NCI-H460 (cell line): ENCODE results near the gene GNPTG. TPM values are rescaled to one million over a fixed set of nuclear protein-coding genes. Genes with fewer than 3 reads are reported as not detected.
"Not testable (repeated sequence)": the region's sequence is repeated elsewhere in the genome, so short reads cannot be mapped to it uniquely, and the experiment has no call there.

Experiments
- DNase-seq: peaks from one replicate; pipeline ENCODE4 v3.0.0-alpha.2; 2016; ENCODE audit warnings: low read depth; ENCODE audit errors: extremely low read depth
- total RNA-seq: library from RNA; depleted of rRNA; stranded (reverse); fragments of >200 nt; shearing (Covaris generic); gene quantifications from 2 replicates; pipeline ENCODE4 v1.2.3, GENCODE V29; 2014

GNPTG gene
- total RNA-seq, 1 experiment from 2014 or later, result 32.2 TPM

DNA sequence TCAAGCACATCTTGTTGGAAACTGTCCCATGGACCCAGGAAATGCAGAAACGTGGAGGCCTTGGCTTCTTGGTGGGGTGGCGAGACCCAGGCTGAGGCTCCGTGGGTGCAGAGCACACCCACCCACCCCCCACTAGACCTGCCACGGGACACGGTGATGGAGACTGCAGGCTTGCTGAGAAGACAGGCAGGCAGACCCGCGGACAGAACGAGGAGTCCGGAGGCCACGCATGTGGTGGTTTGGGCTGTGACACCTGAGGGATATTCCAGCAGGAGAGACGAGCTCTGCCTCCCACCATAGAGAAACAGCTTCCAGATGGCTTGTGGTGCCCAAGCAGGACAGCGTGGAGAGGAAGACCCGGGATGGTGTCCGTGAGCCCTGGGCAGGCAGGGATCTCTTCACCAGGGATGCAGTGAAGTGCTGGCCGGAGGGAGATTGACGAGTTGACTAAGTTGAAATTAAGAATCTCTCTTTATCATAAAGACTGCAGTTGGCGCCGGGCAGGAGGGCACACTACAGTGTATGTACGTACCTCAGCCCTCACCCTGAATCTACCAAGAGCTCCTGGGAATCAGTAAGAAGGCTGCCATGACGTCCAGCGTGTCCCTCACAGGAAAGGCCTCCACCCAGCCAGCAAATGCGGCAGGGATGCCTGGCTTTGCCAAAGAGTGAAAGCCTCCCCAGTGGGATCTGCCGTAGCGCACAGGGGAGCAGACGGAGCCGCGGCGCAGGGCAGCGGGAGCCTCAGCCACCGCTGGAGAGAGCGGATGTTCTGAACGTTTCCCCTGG, 34.1 kb upstream of the GNPTG start:
- no peak for DNase-seq

GRCh38 chr16:1318268-1318545, 33.5 kb upstream of the GNPTG start:
- no peak for DNase-seq

DNA sequence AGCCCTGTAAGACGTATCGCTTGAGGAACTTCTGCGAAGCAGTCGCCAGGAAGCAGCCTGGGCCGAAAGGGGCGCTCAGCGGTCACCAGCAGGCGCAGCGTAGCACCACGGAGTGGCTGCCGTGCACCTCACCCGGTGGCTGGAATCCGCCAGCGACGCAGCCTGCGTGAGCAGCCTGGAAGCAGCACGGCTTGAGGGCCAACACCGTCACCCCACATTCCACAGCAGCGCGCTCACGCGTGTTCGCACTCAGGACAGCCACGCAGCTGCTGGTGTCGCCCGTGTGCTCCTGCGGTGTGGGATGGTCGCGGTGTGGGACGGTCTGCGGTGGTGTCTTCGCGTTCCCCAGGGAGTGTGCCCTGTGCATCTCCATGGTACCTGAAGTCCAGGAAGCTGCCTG, 32.7 kb upstream of the GNPTG start:
- no peak for DNase-seq

DNA sequence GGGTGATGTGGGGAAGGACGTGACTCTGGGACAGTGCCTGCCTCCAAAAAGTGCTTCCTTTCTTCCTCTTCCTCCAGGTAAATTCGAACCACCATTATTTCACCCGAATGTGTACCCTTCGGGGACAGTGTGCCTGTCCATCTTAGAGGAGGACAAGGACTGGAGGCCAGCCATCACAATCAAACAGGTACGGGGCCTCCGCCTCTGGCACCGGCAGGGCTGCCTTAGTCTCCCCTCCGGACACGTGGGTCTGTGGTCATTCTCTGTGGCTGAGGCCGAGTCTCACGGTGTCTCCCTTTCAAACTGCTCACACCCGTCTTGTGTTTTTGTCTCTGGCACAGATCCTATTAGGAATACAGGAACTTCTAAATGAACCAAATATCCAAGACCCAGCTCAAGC, 31.6 kb upstream of the GNPTG start:
- DNase-seq, result no peak

- no peak for DNase-seq
Measured at GRCh38 chr16:1320658-1321240, 31.0 kb upstream of the GNPTG start.

DNA sequence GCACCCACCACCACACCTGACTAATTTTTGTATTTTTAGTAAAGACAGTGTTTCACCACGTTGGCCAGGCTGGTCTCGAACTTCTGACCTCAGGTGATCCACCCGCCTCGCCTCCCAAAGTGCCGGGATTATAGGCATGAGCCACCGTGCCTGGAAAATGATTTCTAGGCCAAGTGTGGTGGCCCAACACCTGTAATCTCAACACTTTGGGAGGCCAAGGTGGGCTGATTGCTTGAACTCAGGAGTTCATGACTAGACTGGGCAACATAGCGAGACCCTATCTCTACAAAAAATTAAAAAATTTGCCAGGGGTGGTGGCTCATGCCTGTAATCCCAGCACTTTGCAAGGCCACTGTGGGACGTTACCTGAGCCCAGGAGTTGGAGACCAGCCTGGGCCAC, 29.3 kb upstream of the GNPTG start:
- DNase-seq, result no peak

GRCh38 chr16:1323296-1324239, 28.2 kb upstream of the GNPTG start:
- DNase-seq, result no peak

- no peak for DNase-seq
Measured at GRCh38 chr16:1324286-1324826, 27.4 kb upstream of the GNPTG start.

DNA sequence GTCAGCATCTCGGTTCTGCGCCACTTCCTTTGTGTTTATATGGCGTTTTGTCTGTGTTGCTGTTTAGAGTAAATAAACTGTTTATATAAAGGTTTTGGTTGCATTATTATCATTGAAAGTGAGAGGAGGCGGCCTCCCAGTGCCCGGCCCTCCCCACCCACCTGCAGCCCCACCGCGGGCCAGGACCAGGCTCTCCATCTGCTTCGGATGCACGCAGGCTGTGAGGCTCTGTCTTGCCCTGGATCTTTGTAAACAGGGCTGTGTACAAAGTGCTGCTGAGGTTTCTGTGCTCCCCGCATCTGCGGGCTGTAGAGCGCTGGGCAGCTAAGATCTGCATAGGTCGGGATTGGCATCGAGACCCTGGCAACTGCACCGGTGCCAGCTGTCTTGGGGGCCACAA, 26.5 kb upstream of the GNPTG start:
- DNase-seq, result no peak

DNA sequence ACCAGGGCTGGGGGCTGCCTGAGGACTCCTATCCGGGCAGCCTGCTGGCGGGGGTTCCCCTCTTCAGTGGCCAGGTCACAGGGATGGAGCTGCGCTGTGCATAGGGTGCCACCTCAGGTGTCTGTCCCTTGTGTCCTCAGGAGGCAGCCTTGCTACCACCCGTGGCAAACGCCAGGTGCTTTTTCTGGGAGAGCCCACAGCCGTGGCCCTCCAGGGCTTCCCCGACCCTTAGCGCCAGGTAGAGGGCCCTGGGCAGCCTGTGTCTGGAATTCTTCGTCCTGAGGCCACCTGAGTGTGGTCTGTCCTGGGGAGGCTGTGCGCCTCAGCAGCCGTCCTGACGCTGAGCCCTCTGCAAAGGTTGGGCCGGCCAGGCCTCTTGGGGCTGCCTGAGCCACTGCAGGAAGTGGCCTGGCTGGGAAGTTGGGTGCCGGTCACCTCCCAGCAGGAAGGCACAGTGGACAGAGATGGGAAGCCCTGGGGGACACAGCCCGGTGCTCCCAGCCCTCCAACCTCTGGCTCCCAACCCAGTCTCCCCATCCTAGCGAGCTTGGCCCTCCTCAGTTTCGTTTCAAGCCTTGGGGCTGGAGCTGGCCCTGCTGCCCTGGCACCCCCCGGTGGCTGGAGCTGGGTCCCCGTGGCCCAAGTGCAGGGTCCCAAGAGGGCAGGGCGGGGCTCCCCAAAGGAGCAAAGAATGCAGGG, 25.9 kb upstream of the GNPTG start:
- no peak for DNase-seq

- no peak for DNase-seq
Measured at GRCh38 chr16:1326391-1326790, 25.3 kb upstream of the GNPTG start.

DNA sequence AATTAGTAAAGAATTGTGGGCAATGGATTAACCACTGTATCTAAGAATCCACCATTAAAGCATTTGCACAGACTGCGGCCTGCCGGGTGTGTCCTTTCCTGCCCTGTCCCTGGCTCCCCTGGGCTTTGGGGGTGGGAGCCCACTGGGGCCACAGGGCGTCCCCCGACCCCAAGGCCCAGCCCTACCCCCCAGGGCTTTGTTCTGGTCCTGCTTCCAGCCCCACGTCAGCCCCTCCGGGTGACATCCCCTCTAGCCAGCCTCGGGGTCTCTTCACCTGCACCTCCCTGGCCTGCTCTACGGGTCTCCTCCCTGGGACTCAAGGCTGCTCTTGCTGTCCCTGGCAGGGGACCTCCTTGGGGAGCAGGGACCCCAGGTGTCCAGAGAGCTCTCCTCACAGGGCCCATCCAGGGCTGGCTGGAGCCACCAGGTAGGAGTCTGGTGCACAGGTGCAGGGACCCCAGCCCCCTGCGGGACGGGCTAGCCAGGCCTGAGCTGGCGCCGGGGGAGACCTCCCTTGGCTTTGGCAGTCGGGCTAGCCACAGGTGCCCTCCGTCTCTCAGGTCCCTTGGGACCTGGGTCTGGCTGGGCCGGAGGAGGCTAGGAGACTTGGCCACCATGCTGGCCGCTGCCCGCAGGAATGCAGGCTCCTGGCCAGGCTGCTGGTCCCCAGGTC, 24.6 kb upstream of the GNPTG start:
- DNase-seq, result no peak

- no peak for DNase-seq
Measured at GRCh38 chr16:1327619-1327947, 24.1 kb upstream of the GNPTG start.

DNA sequence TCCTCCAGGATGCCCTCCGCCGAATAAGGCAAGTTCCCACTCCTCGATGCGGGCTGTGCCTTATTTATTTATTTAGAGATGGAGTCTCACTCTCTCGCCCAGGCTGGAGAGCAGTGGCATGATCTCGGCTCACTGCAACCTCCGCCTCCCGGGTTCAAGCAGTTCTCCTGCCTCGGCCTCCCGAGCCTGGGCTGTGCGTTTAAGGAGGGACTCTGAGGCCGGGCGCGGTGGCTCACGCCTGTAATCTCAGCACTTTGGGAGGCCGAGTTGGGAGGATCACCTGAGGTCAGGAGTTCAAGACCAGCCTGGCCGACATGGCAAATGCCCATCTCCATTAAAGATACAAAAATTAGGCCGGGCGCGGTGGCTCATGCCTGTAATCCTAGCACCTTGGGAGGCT, 23.6 kb upstream of the GNPTG start:
- not testable (repeated sequence) for DNase-seq

GRCh38 chr16:1328961-1329360, 22.8 kb upstream of the GNPTG start:
- DNase-seq, result not testable (repeated sequence)

DNA sequence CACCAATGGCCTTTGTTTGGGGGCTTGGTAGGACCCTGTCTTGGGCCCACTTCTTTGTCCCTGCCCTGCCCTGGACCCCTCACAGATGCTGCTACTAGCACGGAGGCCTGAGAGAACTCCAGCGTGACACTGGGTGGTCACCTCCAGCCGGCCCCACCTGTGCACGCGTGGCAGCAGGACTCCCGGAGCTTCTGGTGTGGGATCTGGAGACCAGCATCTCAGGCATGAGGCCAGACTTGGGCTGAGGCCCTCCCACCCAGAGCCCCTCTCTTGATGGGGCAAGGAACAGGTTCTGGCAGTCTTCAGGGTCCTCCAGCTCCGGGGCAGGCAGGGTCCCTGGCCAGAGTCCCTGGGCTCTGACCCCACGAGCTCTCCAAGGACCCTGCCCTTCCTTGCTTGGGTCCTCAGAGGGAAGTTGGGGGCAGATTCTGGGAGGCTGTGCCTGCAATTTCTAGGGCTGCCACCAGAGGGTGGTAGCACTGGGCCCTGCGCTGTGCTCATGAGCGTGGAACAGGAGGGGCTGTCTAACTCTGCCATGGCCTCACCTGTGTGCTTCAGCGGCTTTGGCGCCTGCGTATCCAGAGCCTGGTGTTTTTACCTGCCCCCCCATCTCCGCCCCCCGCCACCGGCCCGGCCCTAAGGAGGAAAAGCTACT, 21.3 kb upstream of the GNPTG start:
- no peak for DNase-seq

DNA sequence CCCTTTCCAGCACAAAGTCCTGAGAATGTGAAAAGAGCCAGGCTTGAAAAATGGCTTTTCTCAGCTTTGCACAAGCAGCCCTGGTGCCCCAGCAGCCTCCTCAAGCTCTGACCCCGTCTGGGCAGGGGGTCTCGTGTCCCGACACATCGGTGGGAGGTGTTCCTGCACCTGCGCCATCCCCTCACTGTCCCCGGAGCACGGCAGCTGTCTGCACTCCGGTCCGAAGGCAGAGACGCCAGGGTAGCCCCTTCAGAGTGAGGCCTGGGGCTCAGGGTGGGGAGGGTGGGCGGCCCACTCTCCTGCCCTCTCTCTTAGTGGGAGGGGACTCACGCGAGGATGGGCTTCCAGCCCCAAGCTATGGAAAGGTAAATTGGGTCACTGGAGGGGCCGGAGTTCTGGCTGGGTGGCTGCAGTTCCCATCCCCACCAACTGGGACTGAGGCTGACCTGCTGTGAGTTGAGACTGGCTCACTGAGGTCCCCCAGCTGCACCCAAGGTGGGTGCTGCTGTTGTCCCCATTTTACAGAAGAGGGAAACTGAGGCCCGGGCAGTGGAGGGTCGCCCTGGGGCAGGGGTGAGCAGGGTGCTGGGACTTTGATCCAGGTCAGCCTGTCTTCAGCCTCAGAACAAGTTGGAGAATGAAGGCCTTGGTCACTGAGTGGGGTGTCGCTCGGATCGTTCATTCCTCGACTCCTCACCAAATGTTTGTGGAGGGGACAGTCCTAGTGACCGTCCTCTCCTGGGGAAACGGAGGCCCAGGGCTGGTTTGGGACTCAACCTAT, 20.6 kb upstream of the GNPTG start:
- no peak for DNase-seq

DNA sequence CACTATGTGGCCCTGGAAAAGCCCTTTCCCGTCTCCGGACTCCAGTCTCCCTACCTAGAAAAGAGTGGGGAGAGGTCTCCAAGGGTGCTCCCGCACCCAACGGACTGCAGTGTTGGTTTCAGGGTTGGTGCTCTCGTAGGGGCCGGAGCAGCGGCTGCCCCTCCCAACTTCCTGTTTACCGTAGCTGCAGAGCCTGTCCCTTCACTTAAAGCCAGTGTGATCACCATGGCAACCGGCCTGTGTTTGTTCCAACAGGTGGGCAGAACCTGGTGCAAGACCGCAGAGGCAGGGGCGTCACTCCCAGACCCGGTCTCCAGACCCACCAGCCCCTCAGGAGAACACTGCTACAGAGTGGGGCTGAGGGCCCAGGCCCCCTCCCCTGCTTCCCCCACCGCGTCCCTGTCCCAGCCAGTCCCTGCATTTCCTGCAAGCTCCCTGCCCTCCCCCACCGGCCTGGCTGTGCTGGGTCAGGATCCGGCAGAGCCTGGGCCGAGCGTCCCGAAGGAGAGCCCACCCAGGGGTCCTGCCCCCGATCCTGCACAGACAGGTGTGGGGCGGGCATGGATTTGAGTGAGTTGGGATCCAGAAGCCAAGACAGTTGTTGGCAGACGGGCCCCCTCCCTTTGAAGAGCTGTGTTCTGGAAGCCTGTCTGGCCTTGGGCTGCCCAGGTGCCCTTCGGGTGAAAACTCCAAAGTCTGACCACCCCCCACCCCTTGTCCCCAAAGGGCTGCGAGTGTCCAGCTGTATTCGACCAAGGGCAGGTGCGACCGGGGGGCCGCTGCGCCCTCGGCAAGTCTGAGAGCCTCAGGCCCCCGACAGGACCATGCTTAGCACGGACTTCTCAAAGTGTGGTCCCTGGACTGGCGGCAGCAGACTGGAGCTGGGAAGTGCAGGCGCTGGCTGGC, 19.8 kb upstream of the GNPTG start:
- no peak for DNase-seq
